GM21723 (cell line): ENCODE measurements around the gene DNAH6.
"Not testable (repeated sequence)": the region's sequence is repeated elsewhere in the genome, so short reads cannot be mapped to it uniquely, and the experiment has no call there.

ENCODE experiments used
- ATAC-seq: cut with Tn5 transposase; IDR thresholded peaks from one replicate; pipeline ENCODE4 v1.9.1; 2021; ENCODE audit warnings: mild to moderate bottlenecking, moderate library complexity; ENCODE audit not compliant: unreplicated experiment

DNAH6 gene, protein sequence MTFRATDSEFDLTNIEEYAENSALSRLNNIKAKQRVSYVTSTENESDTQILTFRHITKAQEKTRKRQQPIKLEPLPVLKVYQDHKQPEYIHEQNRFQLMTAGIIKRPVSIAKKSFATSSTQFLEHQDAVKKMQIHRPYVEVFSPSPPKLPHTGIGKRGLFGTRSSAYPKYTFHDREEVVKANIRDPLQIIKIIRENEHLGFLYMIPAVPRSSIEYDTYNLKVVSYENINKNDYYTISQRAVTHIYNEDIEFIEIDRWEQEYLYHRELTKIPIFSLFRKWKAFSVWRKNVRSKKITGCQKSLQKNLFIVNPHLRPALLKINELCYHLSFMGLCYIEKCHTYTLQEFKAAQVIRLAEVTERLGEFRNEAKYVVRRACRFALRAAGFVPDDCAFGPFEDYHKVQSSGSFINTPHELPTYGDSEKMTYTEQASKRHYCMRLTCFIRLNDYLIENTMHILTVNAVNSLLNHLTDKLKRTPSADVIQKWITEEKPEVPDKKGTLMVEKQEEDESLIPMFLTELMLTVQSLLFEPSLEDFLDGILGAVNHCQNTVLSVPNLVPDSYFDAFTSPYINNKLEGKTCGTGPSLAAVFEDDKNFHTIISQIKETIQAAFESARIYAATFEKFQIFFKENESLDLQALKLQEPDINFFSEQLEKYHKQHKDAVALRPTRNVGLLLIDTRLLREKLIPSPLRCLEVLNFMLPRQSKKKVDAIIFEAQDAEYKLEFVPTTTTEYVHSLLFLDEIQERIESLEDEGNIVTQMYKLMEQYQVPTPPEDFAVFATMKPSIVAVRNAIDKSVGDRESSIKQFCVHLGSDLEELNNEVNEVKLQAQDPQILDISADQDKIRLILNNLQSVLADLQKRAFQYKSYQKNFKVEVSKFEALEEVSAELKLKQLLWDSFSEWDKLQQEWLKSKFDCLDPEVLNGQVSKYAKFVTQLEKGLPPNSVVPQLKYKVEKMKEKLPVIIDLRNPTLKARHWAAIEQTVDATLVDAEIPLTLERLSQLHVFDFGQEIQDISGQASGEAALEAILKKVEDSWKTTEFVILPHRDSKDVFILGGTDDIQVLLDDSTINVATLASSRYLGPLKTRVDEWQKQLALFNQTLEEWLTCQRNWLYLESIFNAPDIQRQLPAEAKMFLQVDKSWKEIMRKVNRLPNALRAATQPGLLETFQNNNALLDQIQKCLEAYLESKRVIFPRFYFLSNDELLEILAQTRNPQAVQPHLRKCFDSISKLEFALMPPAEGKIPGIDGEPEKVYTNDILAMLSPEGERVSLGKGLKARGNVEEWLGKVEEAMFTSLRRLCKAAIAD (N-terminal part only)

DNA sequence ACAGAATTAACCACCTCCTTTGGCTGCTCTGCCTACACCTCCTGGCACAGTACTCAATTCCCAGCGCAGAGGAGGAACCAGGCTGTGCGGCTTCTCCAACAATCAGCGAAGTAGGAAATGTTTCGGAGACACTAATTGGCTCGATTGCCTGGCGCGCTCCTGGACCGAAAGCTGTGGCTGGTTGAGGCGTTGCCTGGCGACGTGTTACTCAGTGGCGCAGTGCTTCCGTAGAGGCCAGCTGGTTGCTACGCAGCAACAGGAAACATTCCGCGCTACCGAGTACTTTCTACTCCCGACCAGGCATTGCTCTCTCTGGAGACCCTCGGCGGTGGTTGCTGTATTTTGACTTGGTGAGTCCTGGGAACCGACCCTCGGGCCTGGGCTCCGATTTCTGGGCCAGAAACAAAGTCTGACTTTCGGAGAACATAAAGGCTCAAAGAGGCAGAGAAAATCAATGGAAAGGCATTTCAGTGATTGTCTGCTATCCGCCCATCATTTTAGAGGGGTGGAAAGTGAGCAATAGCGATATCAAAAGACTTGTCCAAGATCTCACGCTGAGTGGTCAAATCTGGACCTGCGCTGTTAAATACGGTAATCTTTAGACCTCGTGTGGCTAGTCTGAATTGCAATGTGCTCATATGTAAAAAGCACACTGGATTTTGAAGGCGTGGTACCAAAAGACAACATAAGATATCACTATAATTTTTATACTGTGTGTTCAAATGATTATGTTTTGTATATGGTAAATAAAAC is at the start of gene DNAH6:
DNAH6 (plus strand) TSS at position 265 of the 753 bp plus-strand sequence. CDS start 1,329 bp downstream, outside the sequence.
- ATAC-seq: peak; percentile 99

DNA sequence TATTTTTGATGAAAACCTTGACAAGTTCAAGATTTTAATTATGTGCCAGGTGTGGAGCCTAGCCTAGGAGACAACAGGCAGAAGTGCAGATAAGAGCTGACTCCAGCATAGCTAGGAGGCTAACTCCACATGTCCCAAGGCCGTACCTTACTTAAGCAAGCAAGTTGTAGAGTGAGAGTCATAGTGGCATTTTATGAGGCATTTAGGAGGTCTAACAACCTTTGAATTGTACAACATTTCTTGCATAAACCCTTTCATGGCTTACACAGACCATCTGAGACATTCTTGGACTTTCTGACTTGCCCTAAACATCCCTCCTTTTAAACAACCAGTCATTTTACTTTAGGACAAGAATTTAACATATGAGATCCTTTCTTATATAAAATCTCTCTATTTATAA is 48.9 kb upstream of the DNAH6 start:
- no peak for ATAC-seq

DNA sequence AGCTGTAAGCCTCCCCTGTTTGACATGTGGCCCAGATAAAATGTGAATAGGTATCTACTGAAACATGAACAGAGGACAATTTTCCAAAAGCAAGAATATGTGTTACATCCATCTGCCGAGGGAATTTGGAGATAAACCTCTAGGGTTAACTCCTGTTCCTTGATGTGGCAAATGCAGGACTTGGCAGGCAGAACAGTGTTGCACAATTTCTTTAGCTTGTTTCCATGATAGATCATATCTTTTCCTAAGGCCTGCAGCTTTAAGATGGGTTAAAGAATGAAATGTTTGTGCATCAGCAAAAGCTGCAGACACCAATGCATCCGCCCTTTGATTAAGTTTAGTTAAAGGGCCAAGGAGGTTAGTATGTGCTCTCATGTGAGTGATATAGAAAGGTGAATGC is 43.9 kb upstream of the DNAH6 start:
- not testable (repeated sequence) for ATAC-seq

DNA sequence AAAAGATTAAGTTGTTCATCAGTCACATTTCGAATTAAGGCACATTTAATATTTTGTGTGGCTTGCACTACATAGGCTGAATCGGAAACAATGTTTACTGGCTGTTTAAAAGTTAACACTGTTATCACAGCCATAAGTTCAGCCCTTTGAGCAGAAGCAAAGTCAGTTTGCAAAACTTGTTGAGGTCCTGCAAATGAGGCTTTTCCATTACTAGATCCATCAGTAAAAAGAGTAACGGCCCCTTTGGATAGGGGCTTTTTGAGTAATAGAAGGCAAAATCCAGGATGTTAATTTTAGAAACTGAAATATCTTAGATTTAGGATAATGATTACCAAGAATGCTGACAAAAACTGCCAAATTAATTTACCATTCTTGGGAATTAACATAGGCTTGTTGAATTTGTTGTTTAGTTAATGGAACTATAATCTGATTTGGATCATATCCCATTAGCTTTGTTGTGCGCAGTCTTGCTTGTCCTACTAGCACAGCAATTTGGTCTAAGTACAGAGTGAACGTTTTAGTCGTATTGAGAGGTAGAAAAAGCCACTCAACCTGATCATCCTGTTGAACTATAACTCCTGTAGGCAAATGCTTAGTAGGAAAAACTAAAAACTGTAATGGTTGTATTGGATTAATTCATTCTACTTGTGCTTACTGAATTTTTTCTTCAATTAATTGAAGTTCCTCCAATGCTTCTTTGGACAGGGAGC is 43.3 kb upstream of the DNAH6 start:
- no peak for ATAC-seq

DNA sequence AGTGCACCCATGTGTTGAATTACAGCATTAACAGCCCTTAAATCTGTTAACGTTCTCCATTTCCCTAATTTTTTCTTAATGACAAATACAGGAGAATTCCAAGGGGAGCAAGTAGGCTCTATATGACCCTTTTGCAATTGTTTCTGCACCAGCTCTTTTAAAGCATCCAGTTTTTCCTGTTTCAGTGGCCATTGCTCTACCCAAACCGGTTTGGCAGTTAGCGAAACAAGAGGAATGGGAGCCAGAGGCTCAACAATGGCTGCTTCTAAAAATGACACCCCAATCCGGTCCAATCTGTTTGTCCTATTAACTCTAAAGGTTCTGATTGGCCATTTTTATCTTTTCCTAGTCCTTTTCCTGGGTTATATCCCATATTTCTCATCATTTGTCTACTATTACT is 42.1 kb upstream of the DNAH6 start:
- ATAC-seq: no peak

DNA sequence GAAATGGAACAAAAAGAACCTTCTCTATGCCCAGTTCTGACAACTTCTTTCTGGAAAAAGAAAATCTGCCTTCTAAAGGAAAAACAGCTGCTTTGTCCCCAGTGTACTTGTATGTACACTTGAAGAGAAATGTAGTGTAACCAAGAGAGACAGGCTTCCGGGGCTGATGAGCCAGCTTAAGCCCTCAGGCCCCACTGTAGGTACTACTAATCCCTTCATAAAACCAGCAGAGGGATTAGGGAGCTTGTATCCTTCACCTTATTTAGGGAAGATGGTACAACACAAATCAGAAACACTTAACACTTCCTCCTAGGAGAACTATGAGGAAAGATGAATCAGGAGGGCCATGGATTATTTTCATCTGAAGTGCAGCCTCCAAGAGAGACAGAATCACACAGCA is 38.4 kb upstream of the DNAH6 start:
- no peak for ATAC-seq

DNA sequence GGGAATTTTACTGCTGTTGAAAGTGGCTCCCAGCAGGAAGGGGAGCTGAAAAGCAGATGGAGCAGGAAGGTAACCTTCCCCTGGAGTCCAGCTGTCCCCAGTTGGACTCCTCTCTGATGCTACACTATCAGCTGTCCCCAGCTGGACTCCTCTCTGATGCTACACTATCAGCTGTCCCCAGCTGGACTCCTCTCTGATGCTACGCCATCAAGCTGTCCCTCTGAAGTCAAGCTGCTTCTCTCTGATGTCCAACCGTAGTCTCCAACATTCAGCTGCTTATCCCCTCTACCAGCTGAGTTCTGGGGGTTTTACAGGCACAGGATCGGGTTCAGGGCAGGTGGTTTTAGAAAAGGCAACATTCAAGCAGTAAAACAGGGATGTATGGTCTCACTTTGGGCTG is 37.4 kb upstream of the DNAH6 start:
- no peak for ATAC-seq

DNA sequence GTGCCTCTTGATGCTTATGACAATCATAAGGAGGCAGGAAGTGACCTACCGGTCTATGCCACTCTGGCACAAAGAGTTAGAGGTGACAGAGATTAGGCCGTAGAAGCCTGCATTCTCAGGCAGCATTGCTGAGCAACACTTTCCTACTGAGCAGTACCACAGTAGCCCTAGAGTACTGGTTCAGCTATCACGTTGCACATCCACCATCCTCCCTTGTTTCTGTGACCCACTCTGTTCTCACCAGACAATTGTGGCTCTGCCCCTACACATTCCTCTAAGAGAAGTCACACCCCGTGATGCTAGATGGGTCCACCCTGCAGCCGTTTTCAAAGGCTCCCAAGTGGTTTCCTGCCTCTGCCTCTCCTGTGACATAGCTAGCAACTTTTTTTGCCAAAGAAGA is 34.6 kb upstream of the DNAH6 start:
- no peak for ATAC-seq

DNA sequence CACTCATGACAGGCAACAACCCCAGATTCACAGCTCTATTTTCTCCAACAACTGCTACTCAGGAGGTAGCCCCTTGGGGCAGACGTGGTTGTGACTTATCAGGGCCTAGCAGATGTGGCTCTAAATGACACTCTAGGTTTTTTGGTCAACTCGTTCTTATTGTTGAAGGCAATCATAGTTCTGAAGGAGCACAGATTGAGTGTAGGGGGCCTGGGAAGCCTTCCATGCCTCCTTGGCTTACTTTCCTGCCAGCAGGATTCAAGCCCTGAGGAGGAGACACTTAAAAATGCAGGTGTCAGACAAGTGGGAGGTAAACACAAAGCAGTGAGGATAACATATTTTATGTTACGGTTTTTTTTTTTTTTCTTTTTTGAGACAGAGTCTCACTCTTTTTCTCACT is 33.7 kb upstream of the DNAH6 start:
- ATAC-seq: no peak

DNA sequence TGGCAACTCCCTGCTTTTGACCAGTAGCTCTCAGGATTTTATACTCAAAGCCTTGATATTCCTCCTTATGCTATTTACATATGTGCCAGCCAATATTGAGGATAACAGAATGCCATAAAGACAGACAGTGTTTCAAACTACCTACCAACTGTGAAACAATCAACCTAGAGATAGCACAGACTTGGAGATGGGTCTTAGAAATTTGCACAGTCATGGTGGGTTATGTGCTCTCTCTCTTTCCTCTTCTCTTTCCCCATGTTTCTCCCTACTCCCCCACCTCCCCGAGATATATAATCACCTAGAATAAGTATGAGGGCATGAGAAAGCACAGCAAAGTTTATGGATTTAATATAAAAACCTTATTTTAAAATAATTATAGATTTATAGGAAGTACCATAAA is 33.0 kb upstream of the DNAH6 start:
- no peak for ATAC-seq

DNA sequence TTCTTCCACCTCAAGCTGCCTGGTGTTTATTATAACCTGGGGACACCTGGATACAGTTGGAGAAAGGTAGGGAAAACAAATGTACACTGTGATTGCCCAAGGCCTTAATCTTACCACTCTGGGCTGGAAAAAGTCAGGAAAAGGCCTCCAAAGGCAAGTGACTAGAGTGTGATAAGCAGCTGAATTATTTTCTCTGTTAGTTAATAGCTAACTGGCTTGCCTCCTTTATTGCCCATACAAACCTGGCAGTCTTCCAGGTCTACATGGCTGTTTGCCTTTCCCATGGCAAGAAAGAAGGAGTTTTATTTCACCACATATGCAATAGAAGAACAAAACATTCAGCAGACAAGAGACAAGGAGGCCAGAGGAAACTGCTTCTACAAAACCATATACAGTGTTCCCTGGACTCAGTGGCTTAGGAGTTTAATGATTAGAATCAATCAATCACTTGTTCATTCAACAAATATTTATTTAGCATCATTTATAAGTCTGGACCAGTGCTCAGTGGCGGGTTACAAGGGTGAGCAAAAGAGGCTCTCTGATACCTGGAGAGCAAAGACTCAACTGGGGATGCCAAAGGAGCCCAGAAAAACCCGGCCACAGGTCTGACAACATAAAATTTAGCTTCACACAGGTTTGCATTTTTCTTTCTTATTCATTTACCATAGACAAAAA is 29.7 kb upstream of the DNAH6 start:
- ATAC-seq: no peak

DNA sequence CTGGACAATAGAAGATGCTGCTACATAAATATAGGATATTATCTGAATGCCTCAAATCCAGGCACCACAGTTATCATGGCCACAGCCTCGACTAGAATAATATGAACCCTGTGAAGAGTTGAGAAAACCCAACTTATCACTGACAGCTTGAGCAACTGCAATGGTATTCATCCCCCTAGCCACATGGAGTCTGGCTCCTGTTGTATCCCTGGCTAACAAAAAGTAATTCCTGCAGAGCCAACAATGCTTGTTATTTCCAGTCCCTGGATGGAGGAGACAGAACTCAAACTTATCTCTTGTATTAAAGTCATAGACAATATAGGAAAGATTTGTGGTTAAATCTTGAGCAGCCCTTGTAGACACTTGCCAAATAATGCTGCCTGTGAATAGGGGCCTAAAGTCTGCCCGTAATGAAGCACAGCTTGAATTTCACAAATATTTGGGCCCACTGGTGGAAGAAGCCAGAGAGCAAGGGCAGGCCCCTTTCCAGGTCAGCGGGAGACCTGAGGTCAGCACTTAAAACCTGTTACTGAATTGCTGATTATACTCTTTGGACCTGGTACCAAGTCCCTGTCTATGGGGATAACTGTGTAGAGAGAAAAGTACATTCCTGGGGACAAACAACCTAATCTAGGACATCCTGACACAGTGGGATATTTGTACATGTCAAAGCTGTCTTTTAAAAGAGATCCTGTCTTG is 28.9 kb upstream of the DNAH6 start:
- ATAC-seq: no peak

DNA sequence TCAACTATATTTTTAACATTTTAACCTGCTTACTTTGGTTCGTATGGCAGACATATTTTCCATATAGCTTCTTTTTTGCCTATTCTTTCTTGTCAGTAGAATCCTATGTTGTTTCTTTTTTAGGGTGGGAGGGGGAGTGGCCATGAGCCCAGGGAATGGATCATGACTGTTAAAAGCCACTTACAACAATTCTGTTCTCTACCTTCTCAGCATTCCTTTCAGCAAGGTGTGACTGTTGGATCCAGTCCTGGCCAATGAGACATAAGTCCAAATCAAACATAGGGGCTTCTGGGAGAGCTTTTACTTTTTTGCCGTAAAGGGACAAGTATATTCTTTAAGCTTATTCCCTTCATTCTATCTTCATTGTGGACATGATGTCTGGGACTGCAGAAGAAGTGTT is 25.0 kb upstream of the DNAH6 start:
- no peak for ATAC-seq

DNA sequence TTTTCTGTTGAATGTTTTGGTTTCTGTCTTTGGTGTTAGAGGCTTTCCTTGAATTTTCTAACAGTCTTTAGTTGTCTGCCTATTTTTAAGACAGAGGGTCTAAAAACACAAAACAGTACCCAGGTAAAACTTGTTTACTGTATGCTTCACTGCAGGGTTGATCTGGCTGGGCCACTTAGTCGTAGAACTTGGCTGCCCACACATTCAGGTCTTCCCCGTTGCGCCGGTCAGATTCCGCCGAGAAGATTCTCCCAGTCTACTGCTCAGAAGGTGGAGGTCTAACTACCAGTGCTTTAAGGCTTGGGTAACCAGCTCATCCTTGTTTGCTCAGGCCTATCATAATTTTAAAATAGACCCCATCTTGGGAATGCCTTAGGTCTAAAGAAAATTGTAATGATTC is 24.6 kb upstream of the DNAH6 start:
- ATAC-seq: no peak

DNA sequence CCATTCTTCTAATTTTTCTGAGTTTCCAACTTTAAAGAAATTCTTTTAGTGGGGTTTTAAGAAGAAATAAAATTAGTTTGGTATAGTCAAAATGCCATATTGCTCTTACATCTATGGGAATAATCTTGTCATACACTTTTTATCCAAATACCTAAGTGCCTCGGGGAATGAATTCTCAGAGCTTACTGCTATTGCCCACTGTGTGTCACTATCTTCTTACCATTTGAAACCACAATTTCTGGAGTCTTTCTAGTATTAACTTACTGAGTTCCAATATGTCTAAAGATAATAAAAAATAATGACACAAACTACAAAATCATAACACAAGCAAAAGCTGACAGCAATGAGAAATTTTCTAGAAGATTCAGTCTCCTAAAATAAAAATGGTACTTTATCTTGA is 23.7 kb upstream of the DNAH6 start:
- no peak for ATAC-seq

DNA sequence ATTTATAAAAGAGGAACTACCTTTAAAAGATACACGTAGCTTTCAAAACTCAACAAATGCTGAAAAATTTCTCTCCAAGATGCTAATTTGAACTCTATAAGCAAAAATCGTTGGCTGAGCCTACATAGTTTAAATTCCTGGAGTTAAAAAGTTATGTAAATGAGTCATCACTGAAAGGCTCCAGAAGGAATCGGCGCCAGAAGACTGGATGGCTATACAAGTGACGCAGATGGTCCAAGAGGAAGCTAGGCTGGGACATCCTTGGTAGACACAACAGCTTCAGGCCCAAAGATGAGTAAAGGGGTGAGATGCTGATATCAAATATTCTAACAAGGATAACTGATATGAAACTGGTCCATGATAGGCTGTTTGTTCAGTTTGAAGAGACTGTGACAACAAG is 22.8 kb upstream of the DNAH6 start:
- no peak for ATAC-seq

DNA sequence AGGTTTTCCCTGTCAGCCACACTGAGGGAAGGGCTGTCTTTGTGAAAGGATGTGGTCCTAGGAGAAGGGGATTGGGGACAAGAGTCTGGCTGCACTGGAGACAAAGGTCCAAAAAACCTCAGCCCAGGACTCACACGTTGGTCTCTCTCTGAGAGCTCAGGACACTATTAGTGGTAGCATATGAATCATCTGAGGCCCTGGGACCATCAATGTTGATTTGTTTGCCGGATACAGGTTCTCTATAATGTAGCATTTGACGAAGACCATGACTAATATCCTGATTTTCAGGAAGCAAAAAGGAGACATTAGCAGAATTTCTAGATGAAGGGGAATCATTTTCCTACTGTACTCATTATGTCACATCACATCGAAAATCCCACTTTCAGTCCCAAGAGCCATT is 22.2 kb upstream of the DNAH6 start:
- no peak for ATAC-seq

DNA sequence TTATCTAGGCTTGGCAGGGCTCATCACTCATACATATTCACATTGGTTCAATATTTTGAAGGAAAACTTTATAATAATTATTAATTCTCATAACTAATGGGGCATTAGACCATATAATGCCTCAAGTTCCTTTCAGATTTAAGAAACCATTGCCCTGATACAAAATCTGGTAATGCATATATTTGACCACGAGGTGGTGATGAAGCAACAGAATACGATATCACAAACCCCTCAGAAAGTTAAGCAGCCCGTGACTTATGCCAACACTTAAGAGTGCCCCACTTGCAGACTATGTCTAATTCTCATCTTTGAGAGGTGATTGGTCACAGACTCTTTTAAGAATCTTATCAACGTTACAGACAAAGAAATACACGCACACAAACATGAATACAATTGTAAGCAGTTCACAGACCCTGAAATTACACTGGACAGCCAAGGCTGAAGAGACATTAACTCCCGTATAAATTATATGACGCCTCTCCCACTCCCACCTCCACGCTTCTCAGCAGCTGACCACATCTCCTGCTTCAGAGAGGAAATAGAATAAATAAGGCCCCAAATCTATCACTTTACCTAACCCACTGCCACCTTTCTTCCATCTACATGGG is 20.7 kb upstream of the DNAH6 start:
- peak; percentile 85 for ATAC-seq
